Stimulated activated naive CD4-positive, alpha-beta T cell (primary cell): ENCODE data around the gene PTPN6.
"Not testable (repeated sequence)": the region's sequence is repeated elsewhere in the genome, so short reads cannot be mapped to it uniquely, and the experiment has no call there.

Source experiments
- DNase-seq, 6 experiments: peaks; one replicate each; lab custom pipeline; 2025; lab: John Stamatoyannopoulos, UW

PTPN6 gene

DNA sequence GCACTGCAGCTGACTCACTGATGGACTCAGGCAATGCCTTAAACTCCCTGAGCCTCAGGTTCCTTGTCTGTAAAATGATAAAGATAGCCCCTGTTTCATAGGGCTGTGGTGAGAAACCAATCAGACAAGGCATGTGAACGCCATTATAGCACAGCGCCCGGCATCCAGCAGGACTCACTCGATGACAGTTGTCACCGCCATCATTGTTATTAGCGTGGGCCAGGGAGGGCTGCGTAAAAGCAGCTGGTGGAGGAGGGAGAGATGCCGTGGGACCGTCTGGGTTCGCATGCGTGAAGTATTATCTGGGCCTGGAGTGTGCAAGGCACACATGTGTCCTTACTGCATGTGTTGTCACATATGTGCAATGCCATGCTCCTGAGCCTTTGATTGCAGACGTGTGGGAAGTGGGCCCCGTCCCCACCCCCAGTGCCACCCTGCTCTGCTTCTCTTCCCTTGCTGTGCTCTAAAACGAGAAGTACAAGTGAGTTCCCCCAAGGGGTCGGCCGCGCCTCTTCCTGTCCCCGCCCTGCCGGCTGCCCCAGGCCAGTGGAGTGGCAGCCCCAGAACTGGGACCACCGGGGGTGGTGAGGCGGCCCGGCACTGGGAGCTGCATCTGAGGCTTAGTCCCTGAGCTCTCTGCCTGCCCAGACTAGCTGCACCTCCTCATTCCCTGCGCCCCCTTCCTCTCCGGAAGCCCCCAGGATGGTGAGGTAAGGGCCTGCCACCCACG is at the start of gene PTPN6:
PTPN6 (plus strand) TSS at position 546 of the 730 bp plus-strand sequence; CDS start at position 703, 157 bp downstream.
- peak; percentile 42 to 60 (median 47) for DNase-seq

DNA sequence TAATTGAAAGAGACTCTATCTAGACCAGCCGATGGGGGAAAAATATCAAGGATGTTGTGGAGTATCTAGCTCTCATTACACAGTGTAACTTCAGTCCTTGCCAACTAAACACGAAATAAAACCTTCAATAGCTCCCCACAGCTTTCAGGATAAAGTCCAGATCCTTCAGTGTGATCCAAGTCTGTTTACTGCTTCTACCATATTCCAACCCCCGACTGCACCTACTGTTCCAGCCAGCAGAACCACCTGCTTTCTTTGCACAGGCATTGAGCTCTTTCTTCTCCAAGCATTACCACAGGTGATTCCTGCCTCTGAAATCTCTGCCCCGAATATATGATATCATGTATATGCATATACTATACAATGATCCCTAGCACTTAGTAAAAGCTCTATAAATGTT is 48.7 kb upstream of the PTPN6 start:
- DNase-seq = no peak

DNA sequence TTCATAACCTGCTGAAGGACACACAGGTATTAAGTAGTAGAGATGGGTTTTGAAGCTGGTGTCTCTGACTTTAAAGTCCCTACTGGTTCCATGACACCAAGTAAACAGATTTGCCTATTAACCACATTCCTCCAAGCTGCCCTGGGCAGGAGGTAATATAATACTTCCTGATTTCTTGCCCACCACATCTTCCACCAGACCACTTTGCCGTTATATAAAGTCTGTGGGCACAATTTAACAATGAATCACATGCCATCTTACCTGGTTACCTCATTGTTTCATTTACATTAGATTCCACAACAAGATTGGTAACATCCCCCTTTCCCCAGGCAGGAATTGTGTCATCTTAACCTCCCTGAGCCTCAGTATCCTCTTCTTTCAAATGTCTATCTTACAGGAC is 47.4 kb upstream of the PTPN6 start:
- DNase-seq = no peak

DNA sequence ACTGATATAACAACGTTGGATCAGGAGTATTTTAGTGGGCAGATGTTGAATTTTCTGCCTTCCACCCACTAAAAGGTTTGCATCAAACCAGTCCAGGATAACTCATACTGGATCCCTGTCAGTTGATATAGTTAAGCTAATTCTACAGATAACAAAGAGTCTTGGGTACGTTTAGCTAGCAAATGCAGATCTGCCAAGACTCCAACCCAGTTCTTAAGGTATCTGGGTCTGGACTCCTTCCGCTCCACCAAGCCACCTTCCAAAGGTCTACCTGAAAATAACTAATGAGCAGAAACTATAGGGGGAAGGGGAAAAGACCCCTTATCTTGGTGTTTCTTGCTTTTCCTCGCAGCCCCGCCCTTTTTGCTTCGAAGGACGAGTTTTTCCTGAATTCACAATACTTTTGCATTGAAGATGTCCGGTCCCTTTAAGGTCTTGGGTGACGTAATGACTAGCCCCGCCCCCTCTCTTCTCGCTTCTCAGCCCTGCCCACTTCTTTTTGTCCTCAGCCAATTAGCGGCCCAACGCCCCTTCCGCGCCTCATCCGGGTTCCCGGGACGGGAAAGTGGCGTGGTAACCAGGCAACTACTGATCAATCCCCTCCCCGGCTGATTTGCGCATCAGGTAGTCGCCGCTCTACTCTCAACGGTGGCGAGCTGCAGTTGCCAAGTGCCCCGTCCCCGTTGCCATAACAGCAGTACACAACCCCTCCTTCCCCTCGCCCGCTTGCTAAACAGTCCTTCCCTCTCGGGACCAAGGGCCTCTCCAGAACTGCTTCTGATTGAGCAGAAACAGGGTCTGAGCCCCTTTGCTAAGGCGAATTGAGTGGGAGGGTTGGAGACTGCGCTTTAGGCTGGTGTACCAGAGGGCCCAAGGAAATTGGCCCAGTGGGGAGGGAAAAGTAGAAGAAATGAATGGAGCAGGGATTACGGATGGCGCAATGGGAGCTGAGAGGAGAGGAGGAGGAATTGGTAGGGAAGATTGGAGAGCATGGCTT is 46.6 kb upstream of the PTPN6 start, which contains the start of gene LRRC23:
LRRC23 (plus strand) TSS at position 543 of the 997 bp plus-strand sequence. CDS start 812 bp downstream, outside the sequence.
- DNase-seq = peak; percentile 93 to 97 (median 95)

DNA sequence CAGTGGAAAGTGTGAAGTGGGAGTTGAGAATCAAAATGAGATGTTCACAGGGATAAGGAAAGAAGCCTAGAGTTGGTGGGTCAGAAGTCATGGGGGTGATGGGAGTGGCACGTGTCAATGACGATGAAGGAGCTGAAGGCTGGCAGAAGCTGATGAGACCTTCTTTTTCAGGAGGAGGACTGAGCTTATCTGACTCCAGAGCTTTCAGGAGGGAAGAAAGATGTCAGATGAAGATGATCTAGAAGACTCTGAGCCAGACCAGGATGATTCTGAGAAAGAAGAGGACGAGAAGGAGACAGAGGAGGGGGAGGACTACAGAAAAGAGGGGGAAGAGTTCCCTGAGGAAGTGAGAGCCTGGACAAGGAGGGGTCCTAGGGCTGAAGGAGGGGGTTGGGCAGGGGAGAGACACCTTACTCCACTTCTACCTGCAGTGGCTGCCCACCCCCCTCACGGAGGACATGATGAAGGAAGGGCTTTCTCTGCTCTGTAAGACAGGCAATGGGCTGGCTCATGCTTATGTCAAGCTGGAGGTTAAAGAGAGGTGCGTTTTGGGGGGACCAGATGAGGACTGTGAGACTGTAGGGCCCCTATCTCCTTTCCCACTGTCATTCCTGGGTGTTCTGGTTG is 45.6 kb upstream of the PTPN6 start:
- no peak for DNase-seq

DNA sequence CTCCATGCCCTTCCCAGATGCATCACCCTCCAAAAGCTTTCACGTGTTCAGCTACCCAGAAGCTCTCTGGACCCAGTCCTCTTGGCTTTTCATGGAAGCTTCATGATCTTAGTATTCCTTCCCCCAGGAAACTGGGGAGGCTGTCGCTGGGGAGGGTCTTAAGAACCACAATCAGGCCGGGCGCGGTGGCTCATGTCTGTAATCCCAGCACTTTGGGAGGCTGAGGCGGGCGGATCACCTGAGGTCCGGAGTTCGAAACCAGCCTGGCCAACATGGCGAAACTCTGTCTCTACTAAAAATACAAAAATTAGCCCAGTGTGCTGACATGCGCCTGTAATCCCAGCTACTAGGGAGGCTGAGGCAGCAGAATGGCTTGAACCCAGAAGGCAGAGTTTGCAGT is 43.0 kb upstream of the PTPN6 start:
- not testable (repeated sequence) for DNase-seq

DNA sequence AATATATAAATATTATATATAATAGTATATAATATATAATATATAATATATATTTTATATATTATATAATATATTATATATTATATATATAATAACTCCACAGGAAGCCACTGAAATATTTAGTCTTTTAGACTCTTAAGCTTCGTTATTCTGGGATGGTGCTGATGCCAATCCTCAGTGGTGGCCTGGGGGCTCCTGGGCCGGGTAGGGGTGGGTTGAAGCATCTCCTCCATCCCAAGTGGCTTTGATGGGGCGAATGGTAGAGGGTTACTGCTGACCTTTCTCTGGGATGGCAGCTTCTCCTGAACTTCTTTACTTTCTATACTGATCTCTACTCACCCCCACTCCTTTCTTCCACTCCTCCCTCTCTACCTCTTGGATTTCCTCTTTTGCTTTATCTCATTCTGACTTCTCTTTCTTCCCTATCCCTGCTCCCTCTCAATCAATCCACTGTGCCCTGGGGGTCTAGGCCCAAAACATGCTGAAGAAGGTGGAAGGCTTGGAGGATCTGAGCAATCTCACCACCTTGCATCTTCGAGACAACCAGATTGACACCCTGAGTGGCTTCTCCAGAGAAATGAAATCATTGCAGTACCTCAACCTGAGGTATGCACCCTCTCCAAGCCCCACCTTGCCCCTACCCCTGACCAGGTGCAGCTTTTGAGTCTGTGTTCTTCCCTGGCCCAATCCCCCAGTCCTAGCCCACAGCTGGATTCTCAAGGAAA is 41.6 kb upstream of the PTPN6 start:
- DNase-seq = no peak

DNA sequence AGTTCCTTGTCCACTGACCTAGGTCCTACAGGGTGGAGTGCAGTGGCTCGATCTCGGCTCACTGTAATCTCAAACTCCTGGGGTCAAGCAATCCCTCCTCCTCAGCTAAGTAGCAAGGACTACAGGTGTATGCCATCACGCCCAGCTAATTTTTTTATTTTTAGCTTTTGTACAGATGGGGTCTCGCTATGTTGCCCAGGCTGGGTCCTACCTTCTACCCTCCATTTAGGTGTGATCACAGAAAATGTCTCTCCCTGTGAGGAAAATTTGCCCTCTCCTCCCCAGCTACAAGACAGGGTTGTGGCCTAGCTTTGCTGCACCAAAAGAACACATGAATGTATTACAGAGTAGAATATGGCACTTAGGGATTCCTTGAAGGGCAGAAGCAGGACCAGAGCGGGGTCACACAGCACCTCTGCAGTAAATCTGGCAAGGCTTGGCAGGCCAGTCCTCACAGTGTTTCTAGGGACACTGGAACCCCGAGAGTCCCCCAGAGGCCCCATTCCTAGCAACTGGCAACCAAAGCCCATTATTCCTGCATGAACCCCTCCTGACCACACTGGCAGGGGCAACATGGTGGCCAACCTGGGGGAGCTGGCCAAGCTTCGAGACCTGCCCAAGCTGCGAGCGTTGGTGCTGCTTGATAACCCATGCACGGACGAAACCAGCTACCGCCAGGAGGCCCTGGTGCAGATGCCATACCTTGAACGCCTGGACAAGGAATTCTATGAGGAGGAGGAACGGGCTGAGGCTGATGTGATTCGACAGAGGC is 38.8 kb upstream of the PTPN6 start:
- DNase-seq = no peak

DNA sequence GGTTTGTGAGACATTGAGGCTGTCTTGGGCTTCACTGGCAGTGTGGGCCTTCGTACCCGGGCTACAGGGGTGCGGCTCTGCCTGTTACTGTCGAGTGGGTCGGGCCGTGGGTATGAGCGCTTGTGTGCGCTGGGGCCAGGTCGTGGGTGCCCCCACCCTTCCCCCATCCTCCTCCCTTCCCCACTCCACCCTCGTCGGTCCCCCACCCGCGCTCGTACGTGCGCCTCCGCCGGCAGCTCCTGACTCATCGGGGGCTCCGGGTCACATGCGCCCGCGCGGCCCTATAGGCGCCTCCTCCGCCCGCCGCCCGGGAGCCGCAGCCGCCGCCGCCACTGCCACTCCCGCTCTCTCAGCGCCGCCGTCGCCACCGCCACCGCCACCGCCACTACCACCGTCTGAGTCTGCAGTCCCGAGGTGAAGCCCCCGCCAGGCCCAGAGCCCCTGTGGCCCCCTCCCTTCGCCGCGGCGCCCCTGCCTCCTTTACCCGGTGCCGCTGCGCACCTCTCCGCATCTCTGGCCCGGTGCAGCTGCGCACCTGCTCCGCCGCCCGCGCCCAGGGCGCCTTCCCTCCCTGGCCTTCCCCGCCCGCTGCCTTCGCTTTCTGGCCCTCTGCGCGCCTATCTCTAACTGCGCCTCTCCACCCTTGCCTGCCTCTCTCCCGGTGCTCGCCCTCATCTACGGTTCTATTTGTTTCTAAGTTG is 36.8 kb upstream of the PTPN6 start, which contains the start of gene ENO2:
ENO2 (plus strand) TSS at position 335 of the 701 bp plus-strand sequence. CDS start 1,253 bp downstream, outside the sequence.
- peak; percentile 73 to 83 (median 79) for DNase-seq

DNA sequence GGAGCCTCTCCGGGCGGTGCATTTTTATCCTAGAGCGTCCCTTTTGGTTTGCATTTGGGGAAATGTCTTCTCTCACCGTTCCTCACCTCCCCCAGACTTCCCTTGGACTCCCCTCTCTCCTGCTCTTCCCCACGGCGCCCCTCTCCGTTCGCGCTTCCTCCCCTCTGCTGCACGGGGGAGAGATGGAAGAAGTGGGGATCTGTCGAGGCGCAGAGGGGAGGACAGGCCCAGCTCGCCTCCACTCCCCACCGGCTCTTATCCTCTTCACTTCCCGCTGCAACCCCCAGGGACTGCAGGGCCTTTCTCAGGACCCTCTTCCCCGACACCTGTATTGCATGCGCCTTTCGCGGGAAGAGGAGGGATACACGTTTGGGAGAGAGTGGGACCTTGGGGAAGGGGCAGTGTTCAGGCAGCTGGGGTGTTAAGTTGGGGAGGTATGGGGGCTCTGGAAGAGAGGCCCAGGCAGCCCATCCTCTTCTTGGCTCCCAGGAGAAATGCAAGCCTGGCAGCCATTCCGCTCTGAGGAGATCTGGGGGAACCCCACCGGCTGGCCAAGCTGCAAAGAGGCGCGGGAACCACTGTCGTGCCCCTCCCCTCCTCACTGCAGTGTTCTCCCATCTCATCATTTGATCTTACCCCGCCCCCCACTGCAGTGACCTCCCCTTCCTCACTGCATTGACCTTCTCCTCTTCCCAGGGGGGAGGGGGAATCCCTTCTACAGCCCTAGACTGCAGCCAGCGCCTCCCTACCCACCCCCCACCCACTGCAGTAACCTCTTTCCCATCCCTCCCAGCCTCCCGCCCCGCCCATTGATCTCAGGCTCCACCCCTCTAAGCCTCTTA is 36.0 kb upstream of the PTPN6 start:
- DNase-seq = no peak

DNA sequence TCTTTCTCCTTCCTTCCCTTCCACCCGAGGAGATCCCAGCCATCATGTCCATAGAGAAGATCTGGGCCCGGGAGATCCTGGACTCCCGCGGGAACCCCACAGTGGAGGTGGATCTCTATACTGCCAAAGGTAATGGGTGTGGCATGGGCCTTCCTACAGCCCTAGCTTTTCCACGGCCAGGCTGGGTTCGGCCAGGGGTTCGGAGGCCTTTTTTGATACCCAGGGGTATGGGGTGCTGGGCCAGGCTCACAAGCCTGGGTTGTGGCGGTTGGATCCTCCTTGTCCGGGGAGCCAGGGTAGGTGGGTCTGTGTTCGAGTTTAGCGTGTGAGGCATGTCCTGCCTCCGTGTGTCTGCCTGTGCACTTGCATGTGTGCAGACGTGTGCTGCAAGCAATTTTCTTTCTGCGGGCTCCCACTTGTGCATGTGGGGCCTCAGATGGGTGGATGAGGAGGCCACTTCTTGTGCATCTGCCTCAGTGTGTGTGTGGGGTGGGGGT is 35.3 kb upstream of the PTPN6 start:
- DNase-seq = no peak

DNA sequence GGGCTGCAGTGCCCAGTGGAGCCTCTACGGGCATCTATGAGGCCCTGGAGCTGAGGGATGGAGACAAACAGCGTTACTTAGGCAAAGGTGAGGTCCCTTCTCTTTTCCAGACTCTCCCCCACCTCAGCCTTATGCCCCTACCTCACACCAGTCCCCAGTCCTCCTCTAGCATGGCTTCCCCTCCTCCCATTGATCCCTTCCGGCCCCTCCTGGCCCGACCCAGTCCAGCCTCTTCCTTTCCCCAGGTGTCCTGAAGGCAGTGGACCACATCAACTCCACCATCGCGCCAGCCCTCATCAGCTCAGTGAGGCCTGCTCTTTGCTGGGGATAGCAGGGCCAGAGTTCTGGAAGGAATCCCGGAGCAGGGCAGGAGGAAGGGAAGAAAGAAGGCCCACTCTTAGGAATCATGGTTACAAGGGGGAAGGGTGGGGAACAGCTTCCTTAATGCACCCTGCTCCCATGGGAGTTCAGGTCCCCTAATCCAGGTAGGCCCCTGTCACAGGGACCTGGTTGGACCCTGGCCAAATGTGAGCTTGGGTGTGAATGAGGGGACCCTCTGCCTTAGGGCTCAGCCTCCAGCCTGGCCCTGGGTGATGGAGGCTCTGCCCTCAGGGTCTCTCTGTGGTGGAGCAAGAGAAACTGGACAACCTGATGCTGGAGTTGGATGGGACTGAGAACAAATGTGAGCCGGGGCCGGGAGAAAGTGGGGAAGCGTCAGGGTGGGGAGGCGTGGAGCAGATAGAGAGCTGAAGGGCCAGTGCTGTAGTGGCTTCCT is 34.5 kb upstream of the PTPN6 start:
- DNase-seq = no peak

DNA sequence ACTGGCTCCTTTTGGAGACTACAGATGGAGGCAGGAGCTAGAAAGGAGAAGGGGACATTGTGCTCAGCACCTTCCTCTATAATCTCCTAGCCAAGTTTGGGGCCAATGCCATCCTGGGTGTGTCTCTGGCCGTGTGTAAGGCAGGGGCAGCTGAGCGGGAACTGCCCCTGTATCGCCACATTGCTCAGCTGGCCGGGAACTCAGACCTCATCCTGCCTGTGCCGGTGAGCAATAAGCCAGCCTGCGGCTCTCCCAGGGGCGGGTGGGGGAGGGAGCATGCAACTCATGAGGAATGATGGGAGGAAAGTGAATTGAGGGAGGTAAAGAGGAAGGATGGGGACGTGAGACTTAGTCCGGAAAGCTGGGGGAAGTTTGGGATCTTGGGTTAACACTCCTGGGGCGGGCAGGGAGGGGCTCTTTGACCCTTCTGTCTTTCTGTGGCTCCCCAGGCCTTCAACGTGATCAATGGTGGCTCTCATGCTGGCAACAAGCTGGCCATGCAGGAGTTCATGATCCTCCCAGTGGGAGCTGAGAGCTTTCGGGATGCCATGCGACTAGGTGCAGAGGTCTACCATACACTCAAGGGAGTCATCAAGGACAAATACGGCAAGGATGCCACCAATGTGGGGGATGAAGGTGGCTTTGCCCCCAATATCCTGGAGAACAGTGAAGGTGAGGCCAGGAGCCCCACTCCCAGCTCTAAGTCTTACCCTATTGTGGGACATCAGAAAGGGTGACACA is 33.5 kb upstream of the PTPN6 start:
- no peak for DNase-seq

DNA sequence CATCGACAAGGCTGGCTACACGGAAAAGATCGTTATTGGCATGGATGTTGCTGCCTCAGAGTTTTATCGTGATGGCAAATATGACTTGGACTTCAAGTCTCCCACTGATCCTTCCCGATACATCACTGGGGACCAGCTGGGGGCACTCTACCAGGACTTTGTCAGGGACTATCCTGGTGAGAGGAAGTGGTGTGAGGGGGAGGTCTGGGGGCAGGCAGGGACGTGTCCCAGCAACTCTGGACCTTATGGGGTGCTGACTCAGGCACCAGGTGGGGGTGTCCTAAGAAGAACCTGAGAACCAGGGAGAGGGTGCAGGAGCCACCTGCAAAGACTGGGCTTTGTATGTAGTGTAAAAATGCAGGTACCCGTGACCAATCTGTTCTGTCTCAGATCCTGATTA is 31.6 kb upstream of the PTPN6 start:
- no peak for DNase-seq

DNA sequence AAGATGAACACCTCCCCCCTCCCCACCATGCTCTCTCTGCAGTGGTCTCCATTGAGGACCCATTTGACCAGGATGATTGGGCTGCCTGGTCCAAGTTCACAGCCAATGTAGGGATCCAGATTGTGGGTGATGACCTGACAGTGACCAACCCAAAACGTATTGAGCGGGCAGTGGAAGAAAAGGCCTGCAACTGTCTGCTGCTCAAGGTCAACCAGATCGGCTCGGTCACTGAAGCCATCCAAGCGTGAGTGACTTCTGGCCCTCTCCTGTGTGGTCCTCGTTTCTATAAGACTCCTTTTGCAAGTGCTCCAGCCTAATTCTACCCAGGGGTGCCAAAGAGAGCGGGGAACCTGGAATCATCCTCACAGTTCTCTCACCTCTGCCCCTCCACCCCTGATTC is 29.6 kb upstream of the PTPN6 start:
- no peak for DNase-seq

DNA sequence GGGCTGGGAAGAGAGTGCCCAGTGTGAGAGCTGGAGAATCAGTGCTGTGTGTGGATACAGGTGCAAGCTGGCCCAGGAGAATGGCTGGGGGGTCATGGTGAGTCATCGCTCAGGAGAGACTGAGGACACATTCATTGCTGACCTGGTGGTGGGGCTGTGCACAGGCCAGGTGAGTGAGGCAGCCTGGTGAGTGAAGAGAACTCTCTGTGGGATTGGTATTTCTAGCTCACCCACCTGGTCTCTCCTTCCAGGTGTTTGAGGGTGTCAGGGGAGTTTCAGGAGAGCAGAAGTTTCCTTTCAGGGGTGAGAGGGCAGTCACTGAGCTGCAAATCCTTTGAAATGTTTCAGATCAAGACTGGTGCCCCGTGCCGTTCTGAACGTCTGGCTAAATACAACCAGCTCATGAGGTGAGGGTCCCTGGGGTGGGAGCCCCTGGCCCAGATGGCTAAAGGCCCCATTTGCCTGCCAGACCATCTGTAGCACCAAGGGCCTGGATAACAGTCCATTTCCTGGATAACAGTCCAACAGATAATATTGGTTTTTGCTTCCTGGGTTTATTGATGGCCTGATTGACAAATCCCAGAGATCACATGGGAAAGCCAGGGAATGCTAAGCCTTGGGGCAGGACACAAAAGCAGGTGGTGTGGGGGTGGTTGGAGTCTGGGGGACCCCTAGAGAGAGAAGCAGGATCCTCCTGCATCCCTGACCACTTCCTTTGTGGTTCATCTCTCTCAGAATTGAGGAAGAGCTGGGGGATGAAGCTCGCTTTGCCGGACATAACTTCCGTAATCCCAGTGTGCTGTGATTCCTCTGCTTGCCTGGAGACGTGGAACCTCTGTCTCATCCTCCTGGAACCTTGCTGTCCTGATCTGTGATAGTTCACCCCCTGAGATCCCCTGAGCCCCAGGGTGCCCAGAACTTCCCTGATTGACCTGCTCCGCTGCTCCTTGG is 28.9 kb upstream of the PTPN6 start:
- no peak for DNase-seq
